ENCODE results near the gene ADARB1.

The ADARB1 gene

DNA sequence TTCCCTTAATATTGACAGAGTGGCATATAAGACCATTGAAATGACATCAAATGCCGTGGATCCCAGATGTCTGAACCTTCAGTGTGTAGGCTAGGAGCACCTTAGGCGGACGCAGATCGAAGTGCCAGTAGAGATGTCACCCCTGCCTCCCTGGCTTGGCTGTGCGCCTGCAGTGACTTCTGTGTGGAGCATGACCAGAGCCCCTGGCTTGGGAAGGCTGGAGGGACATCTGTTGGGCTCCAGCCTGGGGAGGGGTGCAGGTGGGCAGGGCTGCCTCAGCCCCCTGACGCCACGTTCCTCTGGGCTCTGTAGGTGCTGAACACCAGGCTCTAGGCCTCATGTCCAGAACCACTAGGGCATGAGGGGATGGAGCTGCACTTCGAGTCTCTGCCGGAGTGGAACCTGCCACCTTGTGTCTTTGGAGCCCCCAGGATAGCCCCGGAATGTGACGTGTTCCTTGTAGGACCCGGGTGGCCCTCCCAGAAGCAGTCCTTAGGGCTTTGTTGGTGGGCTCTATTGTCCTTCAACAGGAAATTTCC is 103.8 kb downstream of the ADARB1 start:
- no peak overlapping the region for H3K4me3 ChIP-seq (ENCODE audit: low read depth, low read length)
- no peak for DNase-seq (ENCODE audit: low read depth)
- TF ChIP-seq CTCF (IDR thresholded peaks at IDR 0.05; ENCODE audit: low read depth, low read length), result no peak
- TF ChIP-seq POLR2A (IDR thresholded peaks at IDR 0.05; ENCODE audit: extremely low read depth, insufficient read length), result no peak
- TF ChIP-seq MYC (IDR thresholded peaks at IDR 0.05; ENCODE audit: low read depth, low read length), result no peak
- TF ChIP-seq, protein P1, sequence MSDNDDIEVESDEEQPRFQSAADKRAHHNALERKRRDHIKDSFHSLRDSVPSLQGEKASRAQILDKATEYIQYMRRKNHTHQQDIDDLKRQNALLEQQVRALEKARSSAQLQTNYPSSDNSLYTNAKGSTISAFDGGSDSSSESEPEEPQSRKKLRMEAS (IDR thresholded peaks at IDR 0.05; ENCODE audit: low read depth, low read length), result no peak

DNA sequence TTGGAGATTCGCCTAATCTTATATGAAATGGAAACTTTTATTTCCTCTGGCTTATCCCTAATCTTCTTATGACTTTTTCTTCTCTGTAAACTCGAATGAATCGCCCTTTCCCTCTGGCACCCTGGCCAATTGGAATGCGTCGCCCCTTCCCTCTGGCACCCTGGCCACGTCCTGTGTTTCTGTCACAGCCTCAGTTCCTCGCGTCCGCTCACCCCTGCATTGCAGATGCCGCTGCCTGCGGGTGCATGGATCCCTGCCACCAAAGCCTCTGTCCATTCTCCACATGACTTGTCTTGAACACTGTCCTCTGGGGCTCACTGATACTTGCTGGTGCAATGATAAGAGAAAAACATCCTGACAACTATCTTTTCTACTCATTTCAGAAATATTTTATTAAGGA is 104.6 kb downstream of the ADARB1 start:
- no peak overlapping the region for H3K4me3 ChIP-seq (ENCODE audit: low read depth, low read length)
- TF ChIP-seq CTCF (IDR thresholded peaks at IDR 0.05; ENCODE audit: low read depth, low read length) (no peak), POLR2A (IDR thresholded peaks at IDR 0.05; ENCODE audit: extremely low read depth, insufficient read length) (no peak), MYC (IDR thresholded peaks at IDR 0.05; ENCODE audit: low read depth, low read length) (no peak)
- TF ChIP-seq, protein P1 (IDR thresholded peaks at IDR 0.05; ENCODE audit: low read depth, low read length), result no peak
- DNase-seq (ENCODE audit: low read depth), result no peak

DNA sequence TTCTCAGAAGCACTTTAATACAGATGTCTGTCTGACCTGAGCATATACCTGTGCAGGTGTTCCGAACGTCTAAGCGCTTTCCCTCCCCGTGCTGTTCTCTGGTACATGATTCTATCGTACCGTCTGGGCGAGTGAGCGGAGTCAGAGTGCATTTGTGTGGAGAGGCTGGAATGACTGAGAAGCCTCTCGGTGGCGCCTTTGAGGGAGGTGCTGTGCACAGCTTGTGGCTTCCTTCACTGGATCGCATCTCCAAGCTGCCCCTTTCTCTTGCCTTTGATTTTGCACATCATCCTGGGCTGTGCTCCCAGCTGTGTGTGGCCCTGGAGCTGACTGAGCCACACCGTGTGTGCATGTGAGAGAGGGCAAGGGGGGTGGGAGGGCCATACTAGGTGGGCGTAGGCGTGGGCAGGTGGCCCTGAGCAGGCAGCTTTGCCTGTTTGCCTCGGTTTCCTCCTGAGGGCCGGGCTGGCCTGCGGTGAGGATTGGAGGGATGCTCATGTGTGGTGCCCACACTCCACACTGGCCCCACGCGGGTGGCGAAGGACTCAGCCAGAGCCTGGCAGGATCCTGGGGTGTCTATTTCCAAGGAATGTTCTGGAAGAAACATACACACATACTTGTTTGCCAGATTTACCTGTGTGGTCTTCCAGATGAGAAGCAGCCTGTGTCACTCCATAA is 105.3 kb downstream of the ADARB1 start:
- TF ChIP-seq, protein P1 (IDR thresholded peaks at IDR 0.05; ENCODE audit: low read depth, low read length), result no peak
- TF ChIP-seq CTCF (IDR thresholded peaks at IDR 0.05; ENCODE audit: low read depth, low read length) (no peak), POLR2A (IDR thresholded peaks at IDR 0.05; ENCODE audit: extremely low read depth, insufficient read length) (no peak), MYC (IDR thresholded peaks at IDR 0.05; ENCODE audit: low read depth, low read length) (no peak)
- DNase-seq (ENCODE audit: low read depth), result no peak
- no peak overlapping the region for H3K4me3 ChIP-seq (ENCODE audit: low read depth, low read length)

DNA sequence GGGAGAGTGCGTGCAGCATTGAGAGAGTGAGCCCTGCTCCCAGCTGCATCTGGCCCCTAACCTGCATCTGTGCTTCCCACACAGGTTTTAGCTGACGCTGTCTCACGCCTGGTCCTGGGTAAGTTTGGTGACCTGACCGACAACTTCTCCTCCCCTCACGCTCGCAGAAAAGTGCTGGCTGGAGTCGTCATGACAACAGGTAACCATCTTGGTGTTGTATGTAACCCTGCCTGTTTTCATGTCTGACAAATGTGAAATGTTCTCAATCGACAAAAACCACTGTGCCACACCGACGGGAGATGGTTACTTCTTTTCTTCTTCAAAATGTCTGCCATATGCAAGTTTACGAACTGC is 105.8 kb downstream of the ADARB1 start:
- TF ChIP-seq, protein P1 (IDR thresholded peaks at IDR 0.05; ENCODE audit: low read depth, low read length), result no peak
- TF ChIP-seq CTCF (IDR thresholded peaks at IDR 0.05; ENCODE audit: low read depth, low read length) (no peak), MYC (IDR thresholded peaks at IDR 0.05; ENCODE audit: low read depth, low read length) (no peak)
- H3K4me3 ChIP-seq (ENCODE audit: low read depth, low read length), result no peak overlapping the region
- no peak for DNase-seq (ENCODE audit: low read depth)

GRCh38 chr21:45182958-45183357 is 108.6 kb downstream of the ADARB1 start:
- H3K4me3 ChIP-seq (ENCODE audit: low read depth, low read length), result no peak overlapping the region
- DNase-seq (ENCODE audit: low read depth), result no peak
- no peak for TF ChIP-seq POLR2A (IDR thresholded peaks at IDR 0.05; ENCODE audit: extremely low read depth, insufficient read length)
- TF ChIP-seq CTCF (IDR thresholded peaks at IDR 0.05; ENCODE audit: low read depth, low read length), result no peak
- TF ChIP-seq, protein P1 (IDR thresholded peaks at IDR 0.05; ENCODE audit: low read depth, low read length), result no peak
- TF ChIP-seq MYC (IDR thresholded peaks at IDR 0.05; ENCODE audit: low read depth, low read length), result no peak

All from NB4 (cell line).